NCI-H2196 treated with DMSO at 0.1 percent for 48 hours (cell line): ENCODE measurements around the gene FUOM.

Experiments
- DNase-seq: peaks from one replicate; lab custom pipeline; 2025; ENCODE audit not compliant: unreplicated experiment; lab: John Stamatoyannopoulos, UW

Gene FUOM

DNA sequence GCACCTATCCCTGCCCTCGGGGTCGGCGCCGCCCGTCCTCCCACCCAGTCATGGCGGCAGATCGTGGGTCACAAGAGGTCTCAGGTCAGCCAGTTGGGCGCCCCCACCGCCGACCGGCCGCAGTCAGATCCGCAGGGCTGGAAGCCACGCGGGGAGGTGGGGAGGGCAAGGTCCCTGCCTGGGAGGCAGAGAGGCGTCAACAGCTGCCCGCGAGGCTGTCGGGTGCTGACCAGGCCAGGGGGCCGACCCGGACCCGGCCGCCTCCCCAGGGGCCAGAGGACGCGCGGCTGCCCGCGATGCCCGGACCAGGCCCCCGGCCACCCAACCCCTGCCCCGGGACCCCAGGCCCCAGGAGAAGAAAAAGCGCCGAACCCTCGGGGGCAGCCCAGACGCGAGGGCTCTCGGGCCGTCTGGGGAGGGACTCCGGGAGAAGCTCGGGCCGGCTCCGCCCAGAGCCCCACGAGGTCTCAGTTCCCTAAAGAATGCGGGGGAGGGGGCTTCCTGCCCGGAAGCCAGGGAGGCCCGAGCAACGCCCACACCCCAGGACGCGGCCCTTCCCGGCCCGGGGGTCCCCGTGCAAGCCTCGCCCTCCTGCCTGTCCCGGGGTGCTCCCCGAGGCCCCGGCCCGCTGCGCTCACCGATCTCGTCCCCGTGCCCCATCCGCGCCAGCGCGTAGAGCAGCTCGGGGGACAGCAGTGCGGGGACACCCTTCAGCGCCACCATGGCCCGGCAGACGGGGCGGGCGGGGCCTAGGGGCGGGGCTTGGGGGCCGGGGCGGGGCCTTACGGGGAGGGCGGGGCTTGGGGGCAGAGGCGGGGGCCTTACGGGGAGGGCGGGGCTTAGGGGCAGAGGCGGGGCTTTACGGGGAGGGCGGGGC is at the start of gene FUOM:
TSS of gene FUOM (minus strand) at position 735 of the 877 bp plus-strand sequence. CDS start at position 723, 12 bp downstream.
- no peak for DNase-seq

- DNase-seq, result no peak
Observed at GRCh38 chr10:133405844-133406527, 48.2 kb upstream of the FUOM start.

- no peak for DNase-seq
Observed at GRCh38 chr10:133405272-133405671, 47.5 kb upstream of the FUOM start.

DNA sequence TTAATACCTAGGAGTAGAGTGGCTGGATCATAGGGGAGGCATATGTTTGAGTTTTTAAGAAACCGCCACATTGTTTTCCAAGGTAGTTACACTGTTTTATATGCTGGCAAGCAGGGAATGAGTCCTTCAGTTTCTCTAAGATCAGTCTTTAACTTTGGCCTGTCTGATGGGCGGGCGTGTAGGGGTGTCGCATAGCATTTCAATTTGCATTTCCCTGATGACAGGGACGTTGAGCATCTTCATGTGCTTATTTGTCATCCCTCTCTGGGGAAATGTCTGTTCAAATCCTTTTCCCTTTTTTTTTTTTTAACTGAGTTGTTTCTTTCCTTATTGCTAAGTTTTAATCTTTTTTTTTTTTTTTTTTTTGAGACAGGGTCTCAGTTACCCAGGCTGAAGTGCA is 46.0 kb upstream of the FUOM start:
- no peak for DNase-seq

DNA sequence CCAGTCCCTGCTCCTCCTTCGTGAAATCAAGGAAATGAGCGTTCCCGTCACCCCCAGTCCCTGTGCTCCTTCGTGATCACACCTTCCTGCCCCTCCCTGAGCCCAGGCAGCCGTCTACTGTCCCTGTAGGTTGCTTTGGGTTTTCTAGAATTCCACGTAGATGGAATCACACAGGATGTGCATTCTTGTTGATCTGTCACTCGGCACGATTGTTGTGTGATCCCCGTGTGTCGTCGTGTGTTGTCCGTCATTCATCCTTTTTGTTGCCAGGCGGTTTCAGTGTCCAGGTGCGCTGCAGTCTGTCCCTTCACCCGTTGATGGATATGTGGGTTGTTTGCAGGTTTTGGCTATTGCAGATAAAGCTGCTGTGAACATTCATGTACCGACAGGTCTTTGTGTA is 45.5 kb upstream of the FUOM start:
- no peak for DNase-seq

- DNase-seq, result no peak
Observed at GRCh38 chr10:133401981-133402725, 44.3 kb upstream of the FUOM start.

GRCh38 chr10:133401500-133401899 is 43.7 kb upstream of the FUOM start:
- DNase-seq, result no peak

DNA sequence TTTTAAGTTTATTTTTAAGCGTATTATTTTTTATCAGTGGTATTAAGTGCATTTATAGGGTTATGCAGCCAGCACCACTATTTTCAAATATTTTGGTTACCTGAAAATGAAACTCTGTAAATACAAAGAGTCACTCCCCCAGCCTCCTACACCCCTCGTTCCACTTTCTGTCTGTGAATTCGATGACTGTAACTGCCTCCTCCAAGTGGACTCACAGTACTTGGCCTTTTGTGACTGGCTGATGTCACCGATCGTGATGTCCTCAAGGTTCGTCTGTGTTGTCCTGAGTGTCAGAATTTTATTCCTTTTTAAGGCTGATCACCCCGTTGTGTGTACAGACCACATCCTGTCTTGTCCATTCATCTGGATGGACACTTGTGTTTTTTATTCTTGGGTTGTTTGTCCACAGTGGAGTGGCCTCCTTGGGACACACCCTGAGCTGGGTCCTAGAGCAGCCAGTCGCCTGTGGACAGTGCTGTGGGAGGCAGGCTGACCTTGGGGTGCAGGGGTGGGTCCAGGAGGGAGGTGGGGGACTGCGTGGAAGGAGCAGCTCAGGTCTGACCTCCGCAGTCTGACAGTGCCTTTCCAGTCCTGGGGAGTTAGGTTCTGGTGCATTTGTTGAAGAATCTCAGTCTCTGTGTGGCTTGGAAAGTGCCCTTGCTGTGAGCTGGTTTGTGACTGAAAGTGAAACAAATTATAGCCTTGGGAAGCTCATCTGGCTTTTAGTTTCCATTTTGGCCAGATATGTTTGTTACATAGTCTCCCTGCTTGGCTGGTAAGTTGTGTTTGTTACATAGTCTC is 43.0 kb upstream of the FUOM start:
- DNase-seq, result no peak

DNA sequence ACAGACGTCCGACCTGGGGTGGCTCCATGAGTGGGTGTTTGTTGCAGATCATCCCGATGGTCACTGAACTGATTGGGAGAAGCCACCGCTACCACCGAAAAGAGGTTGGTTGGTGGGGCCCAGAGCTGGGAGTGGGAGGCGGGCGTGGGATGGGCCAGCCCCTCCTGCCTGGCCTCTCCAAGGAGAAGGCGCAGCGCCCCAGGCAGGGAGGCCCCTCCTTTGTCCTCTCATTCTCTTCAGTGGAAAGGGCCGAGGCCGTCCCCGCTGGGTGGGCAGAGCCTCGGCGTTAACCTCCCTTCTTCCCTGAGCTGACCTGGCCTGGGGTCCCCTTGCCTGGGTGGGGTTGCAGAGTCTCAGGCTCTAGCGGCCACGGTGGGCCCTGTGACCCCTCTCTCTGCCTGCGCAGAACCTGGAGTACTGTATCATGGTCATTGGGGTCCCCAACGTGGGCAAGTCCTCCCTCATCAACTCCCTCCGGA is 41.3 kb upstream of the FUOM start:
- no peak for DNase-seq

- DNase-seq, result no peak
Observed at GRCh38 chr10:133397938-133398337, 40.1 kb upstream of the FUOM start.

DNA sequence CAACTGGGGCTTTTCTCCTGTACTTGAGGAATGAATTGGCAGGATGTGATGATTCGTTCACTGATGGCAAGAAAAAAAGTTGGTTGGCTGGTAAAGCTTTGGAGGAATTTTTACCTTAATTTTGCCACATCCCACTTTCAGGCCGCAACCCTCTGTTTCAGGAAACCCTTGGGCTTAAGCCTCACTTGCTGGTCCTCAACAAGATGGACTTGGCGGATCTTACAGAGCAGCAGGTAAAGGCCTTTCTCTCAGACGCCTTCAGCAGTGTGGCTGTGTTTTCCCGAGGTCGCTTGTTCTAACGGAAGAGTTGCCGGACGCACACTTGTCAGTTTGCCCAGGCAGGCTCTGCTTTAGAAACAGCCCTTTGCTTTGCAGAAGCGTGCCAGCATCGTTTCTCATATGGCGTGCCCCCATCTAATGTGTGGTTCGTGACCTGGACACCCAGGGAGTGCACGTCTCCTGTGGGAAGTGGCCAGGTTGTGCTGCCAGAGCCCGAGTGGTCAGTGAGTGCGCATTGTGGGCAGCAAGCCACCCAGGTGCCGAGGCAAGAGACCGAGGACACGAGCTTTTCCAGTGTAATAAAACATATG is 38.3 kb upstream of the FUOM start:
- DNase-seq, result no peak

DNA sequence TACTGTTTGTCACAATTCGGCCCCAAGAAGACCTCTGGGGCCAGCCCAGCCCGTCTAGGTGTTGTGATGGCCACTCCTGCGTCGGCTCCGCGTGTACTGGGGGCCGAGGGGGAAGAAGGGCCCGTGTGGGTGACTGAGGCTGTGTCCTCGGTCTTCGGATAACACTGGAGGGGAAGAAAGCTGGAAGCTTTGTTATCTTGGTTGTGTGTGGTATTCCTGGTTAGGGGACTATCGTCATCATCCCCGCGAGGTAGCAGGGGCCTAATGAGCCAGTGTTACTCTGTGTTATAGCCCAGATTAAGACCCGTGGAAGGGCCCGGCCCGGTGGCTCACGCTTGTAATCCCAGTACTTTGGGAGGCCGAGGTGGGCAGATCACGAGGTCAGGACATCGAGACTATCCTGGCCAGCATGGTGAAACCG is 37.0 kb upstream of the FUOM start:
- no peak for DNase-seq

DNA sequence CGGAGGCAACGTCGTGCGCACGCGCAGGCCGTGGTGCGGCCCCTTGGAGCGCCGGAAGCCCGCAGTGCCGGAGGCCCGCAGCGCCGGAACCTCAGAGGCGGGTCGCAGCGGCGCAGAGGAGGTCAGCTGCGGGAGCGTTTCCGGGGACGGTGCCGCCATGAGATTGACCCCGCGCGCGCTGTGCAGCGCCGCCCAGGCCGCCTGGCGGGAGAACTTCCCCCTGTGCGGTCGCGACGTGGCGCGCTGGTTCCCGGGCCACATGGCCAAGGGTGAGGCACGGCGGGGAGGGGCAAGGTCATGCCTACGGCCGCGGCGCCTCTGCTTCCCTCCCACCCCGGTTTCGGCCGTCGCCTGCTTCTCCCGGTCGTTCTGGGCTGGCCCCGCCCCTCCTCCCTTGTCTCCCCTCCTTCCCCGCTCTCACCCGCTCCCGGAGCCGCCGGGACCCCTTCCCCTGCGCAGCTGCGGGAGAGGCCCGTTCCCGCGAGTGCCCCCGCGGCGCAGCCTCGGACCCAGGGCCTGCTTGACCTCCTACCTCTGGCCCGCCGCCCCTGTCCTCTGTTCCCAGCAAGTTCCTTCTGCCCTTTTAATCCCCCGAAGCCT is 36.3 kb upstream of the FUOM start, which contains the start of gene MTG1:
TSS of gene MTG1 (plus strand) at position 94 of the 600 bp plus-strand sequence. CDS start at position 158, 64 bp downstream.
- peak; percentile 67 for DNase-seq

DNA sequence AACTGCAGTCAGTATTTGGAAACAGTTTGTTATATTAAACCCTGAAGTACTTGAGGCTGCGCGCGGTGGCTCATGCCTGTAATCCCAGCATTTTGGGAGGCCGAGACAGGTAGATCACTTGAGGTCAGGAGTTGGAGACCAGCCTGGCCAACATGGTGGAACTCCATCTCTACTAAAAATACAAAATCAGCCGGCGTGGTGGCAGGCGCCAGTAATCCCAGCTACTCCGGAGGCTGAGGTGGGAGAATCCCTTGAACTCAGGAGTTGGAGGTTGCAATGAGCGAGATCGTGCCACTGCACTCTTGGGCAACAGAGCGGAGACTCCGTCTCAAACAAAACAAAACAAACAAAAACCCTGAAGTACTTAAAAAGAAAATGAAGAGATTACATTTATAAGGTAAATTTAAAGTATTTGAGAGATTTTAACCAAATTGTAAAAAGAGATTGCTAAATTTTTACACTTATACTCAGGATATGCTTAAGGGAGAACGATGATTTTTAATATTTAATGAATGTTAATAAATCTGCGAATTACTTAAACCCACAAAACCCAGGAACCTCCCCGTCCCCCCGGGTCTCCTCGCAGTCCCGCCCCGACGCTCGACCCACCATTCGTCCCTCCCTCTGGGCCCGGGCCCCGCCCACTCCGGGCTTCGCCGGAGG is 35.7 kb upstream of the FUOM start:
- DNase-seq, result no peak

DNA sequence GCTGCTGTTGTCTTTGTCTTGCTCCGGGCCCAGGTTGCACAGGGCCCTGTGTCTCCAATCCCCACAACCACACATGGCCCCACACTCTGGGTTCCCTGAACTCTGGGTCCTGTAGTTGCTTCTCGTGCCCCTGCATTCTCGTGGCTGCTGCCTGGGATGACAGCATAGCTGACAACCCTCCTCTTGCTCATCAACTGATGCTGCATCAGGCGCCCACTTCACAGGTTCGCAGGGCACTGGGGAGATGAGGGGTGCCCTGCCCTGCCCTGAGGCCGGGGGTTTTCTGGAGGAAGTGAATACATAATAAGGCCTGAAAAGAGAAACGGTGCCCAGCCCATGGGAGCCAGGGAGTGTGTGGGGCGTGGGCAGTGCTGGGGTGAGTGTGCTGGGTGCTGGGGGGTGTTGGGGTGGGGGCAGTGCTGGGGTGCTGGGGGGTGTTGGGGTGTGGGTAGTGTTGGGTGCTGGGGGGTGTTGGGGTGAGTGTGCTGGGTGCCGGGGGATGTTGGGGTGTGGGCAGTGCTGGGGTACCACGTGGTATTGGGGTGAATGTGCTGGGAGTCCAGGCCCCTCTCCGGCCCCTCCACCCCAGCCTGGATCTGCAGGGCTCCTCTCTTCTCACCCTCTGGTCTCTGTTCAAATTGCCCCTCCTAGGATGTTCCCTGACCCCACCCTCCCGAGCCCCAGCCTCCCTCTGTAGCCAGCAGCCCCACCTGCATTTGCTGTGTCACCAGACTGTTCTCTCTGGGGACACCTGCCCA is 34.1 kb upstream of the FUOM start:
- no peak for DNase-seq

- no peak for DNase-seq
Observed at GRCh38 chr10:133391249-133391635, 33.4 kb upstream of the FUOM start.

DNA sequence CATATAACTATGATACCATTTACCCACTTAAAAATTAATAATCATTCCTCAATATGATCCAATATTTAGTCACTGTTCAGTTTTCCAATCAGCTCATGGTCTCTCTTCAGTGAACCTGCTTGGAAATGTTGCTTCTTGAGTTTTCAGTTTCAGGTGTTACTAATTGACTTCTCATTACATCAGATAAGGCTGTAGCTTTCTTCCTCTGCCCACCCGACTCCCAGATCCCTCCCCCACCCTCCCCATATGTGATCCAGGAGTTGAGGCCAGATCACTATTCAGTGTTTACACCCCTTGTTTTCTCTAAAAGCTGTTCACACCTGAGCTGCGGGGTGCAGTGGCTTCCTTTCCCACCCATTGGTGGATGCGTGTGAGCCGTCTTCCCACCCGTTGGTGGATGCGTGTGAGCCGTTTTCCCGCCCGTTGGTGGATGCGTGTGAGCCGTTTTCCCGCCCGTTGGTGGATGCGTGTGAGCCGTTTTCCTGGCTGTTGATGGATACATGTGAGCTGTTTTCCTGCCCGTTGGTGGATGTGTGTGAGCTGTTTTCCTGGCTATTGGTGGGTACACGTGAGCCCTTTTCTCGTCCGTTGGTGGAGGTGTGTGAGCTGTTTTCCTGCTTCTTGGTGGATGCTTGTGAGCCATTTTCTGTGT is 32.9 kb upstream of the FUOM start:
- no peak for DNase-seq
